Esophagus muscularis mucosa (tissue), 4 donors: ENCODE measurements around the gene RNF26.

ENCODE experiments used
- CTCF ChIP-seq, 3 experiments: fragments of 200-600 bp in 2 of 3; fragments of 450-650 bp in 1 of 3; sonication (generic) in 2 of 3; IDR thresholded peaks; one replicate each; pipeline ENCODE4 v1.5.1; 2017 to 2019; ENCODE audit warnings: antibody characterized with exemption in 3 of 3, mild to moderate bottlenecking in 2 of 3, moderate library complexity in 1 of 3
- EP300 ChIP-seq: sonication (generic); formaldehyde crosslinking; IDR thresholded peaks from one replicate; pipeline ENCODE4 v1.6.1; 2017; ENCODE audit warnings: antibody characterized with exemption
- POLR2A ChIP-seq: fragments of 450-650 bp; IDR thresholded peaks from one replicate; pipeline ENCODE4 v1.6.1; 2017; ENCODE audit warnings: antibody characterized with exemption, moderate library complexity, mild to moderate bottlenecking, low read depth
- POLR2AphosphoS5 ChIP-seq, 2 donors: sonication (generic); formaldehyde crosslinking; IDR thresholded peaks; one replicate each; pipeline ENCODE4 v1.6.1; 2017; ENCODE audit warnings: antibody characterized with exemption in 2 of 2

- TF ChIP-seq POLR2A (no peak), CTCF (IDR thresholded peaks at IDR 0.05) (no peak), POLR2AphosphoS5 (IDR thresholded peaks at IDR 0.05) (peak; percentile 6), EP300 (no peak)
Observed at GRCh38 chr11:119370486-119371046, 36.2 kb downstream of the RNF26 start.
